ENCODE results near the gene RPSA. TPM values are rescaled to one million over a fixed set of nuclear protein-coding genes. Genes with fewer than 3 reads are reported as not detected.
"Not testable (repeated sequence)": the region's sequence is repeated elsewhere in the genome, so short reads cannot be mapped to it uniquely, and the experiment has no call there.

The RPSA gene
- total RNA-seq, 8 experiments from 2014 or later, result 912 to 1,578 (median 1,429) TPM

GRCh38 chr3:39434574-39434973 is 28.1 kb downstream of the RPSA start:
- ATAC-seq (replicated peaks in 6 of 8), result peak in 3 of 8 experiments; percentile 81 to 88 (median 83)
- H3K27ac ChIP-seq, result no peak overlapping the region
- WGBS, 10 experiments, result 0 to 100% (median 29%) methylated on average over 1 to 2 of the region's 5 CpGs; no CpG with 5 or more reads in 5 of the 10 experiments
- no peak overlapping the region for H3K4me3 ChIP-seq
- in situ Hi-C loops (cut with MboI; ENCODE audit: low pct_unique_long_range_greater_than_20kb in 2 of 9, low sequenced_read_pairs in 9 of 9, unreplicated experiment in 9 of 9), result loop anchor here in 2 of 9 experiments (25.0 kb wide), 2 partner anchors 728 to 878 kb away; partner anchors contain the start of gene EIF1B (in 1 of the 2)
- no peaks in the 10 kb centered on the region for H3K4me1 ChIP-seq (replicated peaks in 1 of 2)

- Histone ChIP-seq H3K27ac (no peak overlapping the region), H3K4me3 (no peak overlapping the region), H3K4me1 (replicated peaks in 1 of 2) (no peaks in the 10 kb centered on the region)
- ATAC-seq (replicated peaks in 6 of 8), result peak in 2 of 8 experiments; percentile 10 to 38
- WGBS, 10 experiments, result no CpG with 5 or more reads among the region's 1 CpG
- in situ Hi-C loops (cut with MboI; ENCODE audit: low pct_unique_long_range_greater_than_20kb in 2 of 9, low sequenced_read_pairs in 9 of 9, unreplicated experiment in 9 of 9), result loop anchor here in 2 of 9 experiments (25.0 kb wide), 2 partner anchors 727 to 877 kb away; partner anchors contain the start of gene EIF1B (in 1 of the 2)
Observed at GRCh38 chr3:39435006-39435748, 28.7 kb downstream of the RPSA start.

DNA sequence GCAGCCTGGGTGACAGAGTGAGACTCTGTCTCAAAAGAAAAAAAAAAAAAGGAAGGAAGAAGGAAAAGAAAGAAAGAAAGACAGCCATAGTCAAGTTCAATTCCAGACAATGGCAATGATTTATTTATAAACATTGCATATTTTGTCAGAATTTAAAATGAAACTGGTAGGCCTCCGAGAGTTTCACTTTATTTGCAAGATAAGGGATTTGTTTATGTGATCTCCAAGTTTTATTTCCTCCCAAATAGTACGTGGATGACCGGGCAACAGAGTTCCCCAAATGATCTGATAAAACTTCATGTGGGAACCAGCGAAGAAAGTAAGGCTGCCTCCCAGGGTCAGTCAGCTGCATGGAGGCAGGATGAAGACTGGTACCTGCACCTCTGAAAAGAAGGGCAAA is 32.4 kb downstream of the RPSA start:
- Histone ChIP-seq H3K4me1 (replicated peaks in 1 of 2) (no peaks in the 10 kb centered on the region), H3K4me3 (no peak overlapping the region), H3K27ac (no peak overlapping the region)
- WGBS, 10 experiments, result 47 to 100% (median 79%) methylated on average over 1 to 4 of the region's 4 CpGs; no CpG with 5 or more reads in 2 of the 10 experiments
- in situ Hi-C loops (cut with MboI; ENCODE audit: low pct_unique_long_range_greater_than_20kb in 2 of 9, low sequenced_read_pairs in 9 of 9, unreplicated experiment in 9 of 9), result loop anchor here in 2 of 9 experiments (25.0 kb wide), 2 partner anchors 723 to 873 kb away; partner anchors contain the start of gene EIF1B (in 1 of the 2)
- ATAC-seq (replicated peaks in 6 of 8), result no peak

- in situ Hi-C loops (cut with MboI; ENCODE audit: low pct_unique_long_range_greater_than_20kb in 2 of 9, low sequenced_read_pairs in 9 of 9, unreplicated experiment in 9 of 9), result loop anchor here in 3 of 9 experiments (10.0 to 25.0 kb wide), 3 partner anchors 54 to 872 kb away; partner anchors contain the start of gene EIF1B (in 1 of the 3)
- 53 to 100% (median 87%) methylated on average over 1 to 6 of the region's 8 CpGs; no CpG with 5 or more reads in 3 of the 10 experiments for WGBS, 10 experiments
- H3K4me3 ChIP-seq, result no peak overlapping the region
- H3K27ac ChIP-seq, result no peak overlapping the region
- no peak for ATAC-seq (replicated peaks in 6 of 8)
- no peaks in the 10 kb centered on the region for H3K4me1 ChIP-seq (replicated peaks in 1 of 2)
Observed at GRCh38 chr3:39440316-39440715, 33.8 kb downstream of the RPSA start.

GRCh38 chr3:39443530-39443929 is 37.0 kb downstream of the RPSA start:
- Histone ChIP-seq H3K4me3 (no peak overlapping the region), H3K27ac (no peak overlapping the region), H3K4me1 (replicated peaks in 1 of 2) (no peaks in the 10 kb centered on the region)
- 52 to 74% (median 71%) methylated on average over 2 to 3 of the region's 4 CpGs; no CpG with 5 or more reads in 6 of the 10 experiments for WGBS, 10 experiments
- no peak for ATAC-seq (replicated peaks in 6 of 8)
- in situ Hi-C loops (cut with MboI; ENCODE audit: low pct_unique_long_range_greater_than_20kb in 2 of 9, low sequenced_read_pairs in 9 of 9, unreplicated experiment in 9 of 9), result loop anchor here in 3 of 9 experiments (10.0 to 25.0 kb wide), 3 partner anchors 51 to 869 kb away; partner anchors contain the start of gene EIF1B (in 1 of the 3)

DNA sequence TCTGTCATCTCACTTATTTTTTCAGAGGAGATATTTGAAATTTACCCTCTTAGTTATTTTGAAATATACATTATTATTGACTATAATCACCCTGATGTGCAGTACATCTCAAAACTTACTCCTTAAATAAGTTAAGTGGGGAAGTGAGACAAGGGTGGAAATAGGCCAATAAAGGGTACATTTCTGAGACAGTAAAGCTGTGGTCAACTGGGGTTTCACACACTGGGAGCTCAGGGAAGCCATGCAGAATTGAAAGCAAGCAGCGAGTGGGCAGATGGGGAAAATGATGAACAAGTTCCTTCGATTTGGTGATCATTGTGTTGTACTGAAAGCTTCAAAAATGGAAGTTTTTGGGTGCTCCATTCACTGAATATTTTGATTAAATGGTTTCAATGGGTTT is 39.4 kb downstream of the RPSA start:
- Histone ChIP-seq H3K4me3 (no peak overlapping the region), H3K4me1 (replicated peaks in 1 of 2) (no peaks in the 10 kb centered on the region), H3K27ac (no peak overlapping the region)
- in situ Hi-C loops (cut with MboI; ENCODE audit: low pct_unique_long_range_greater_than_20kb in 2 of 9, low sequenced_read_pairs in 9 of 9, unreplicated experiment in 9 of 9), result loop anchor here in 3 of 9 experiments (10.0 to 25.0 kb wide), 3 partner anchors 49 to 866 kb away; partner anchors contain the start of gene EIF1B (in 1 of the 3)
- ATAC-seq (replicated peaks in 6 of 8), result no peak
- 0 to 100% (median 69%) methylated on average over 1 to 2 of the region's 2 CpGs; no CpG with 5 or more reads in 1 of the 10 experiments for WGBS, 10 experiments

DNA sequence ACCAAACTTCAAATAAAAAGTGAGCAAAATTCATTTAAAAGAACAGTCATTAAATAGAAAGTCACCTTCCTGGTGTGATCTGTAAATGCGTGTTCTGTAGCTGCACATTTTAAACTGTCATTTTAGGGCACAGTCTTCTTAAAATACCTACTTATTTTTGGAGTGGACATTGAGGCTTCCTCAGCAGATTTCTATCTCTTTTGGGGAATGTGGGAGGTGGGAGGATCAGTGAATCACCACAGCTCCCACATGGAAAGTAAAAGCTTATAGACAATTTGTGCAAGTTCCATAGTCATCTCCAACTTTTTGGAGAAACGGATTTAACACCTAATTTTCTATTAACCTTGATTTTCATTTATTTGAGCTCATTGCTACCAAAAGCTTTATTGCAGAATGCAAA is 39.9 kb downstream of the RPSA start:
- Histone ChIP-seq H3K27ac (no peak overlapping the region), H3K4me3 (no peak overlapping the region), H3K4me1 (replicated peaks in 1 of 2) (no peaks in the 10 kb centered on the region)
- 49 to 100% (median 83%) methylated on average over 1 to 2 of the region's 2 CpGs; no CpG with 5 or more reads in 1 of the 10 experiments for WGBS, 10 experiments
- in situ Hi-C loops (cut with MboI; ENCODE audit: low pct_unique_long_range_greater_than_20kb in 2 of 9, low sequenced_read_pairs in 9 of 9, unreplicated experiment in 9 of 9), result loop anchor here in 3 of 9 experiments (10.0 to 25.0 kb wide), 3 partner anchors 48 to 866 kb away; partner anchors contain the start of gene EIF1B (in 1 of the 3)
- no peak for ATAC-seq (replicated peaks in 6 of 8)

- 11 to 50% (median 28%) methylated on average over 2 to 12 of the region's 13 CpGs for WGBS, 10 experiments
- Histone ChIP-seq H3K4me1 (replicated peaks in 1 of 2) (no peaks in the 10 kb centered on the region), H3K27ac (no peak overlapping the region), H3K4me3 (no peak overlapping the region)
- in situ Hi-C loops (cut with MboI; ENCODE audit: low pct_unique_long_range_greater_than_20kb in 2 of 9, low sequenced_read_pairs in 9 of 9, unreplicated experiment in 9 of 9), result loop anchor here in 3 of 9 experiments (10.0 to 25.0 kb wide), 3 partner anchors 47 to 864 kb away; partner anchors contain the start of gene EIF1B (in 1 of the 3)
- ATAC-seq (replicated peaks in 6 of 8), result peak; percentile 81 to 100 (median 92)
Observed at GRCh38 chr3:39447637-39448483, 41.3 kb downstream of the RPSA start.

DNA sequence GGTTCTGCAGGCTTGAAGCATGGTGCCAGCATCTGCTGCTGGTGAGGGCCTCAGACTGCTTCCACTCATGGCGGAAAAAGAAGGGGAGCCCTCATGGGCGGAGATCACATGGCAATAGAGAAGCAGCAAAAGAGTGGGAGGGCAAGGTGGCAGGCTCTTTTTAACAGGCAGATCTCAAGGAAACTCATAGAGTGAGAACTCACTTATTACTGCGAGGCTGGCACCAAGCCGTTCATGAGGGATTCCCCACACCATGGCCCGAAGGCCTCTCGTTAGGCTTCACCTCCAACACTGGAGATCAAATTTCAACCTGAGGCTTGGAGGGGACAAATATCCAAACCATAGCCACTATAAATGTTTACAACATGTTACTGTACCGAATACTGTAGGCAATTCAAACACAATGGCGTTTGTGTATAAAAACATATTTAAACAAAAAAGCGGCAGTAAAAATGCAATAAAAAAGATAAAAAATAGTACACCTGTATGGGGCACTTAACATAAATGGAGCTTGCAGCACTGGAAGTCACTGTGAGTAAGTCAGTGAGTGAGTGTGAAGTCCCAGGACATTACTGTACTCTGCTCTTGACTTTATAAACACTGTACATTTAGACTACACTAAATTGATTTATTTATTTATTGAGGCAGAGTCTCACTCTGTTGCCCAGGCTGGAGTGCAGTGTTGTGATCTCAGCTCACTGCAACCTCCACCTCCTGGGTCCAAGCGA is 42.1 kb downstream of the RPSA start:
- no peak for ATAC-seq (replicated peaks in 6 of 8)
- no peak overlapping the region for H3K4me3 ChIP-seq
- 46 to 100% (median 75%) methylated on average over 1 to 10 of the region's 10 CpGs for WGBS, 10 experiments
- no peak overlapping the region for H3K27ac ChIP-seq
- in situ Hi-C loops (cut with MboI; ENCODE audit: low pct_unique_long_range_greater_than_20kb in 2 of 9, low sequenced_read_pairs in 9 of 9, unreplicated experiment in 9 of 9), result loop anchor here in 3 of 9 experiments (10.0 to 25.0 kb wide), 3 partner anchors 46 to 864 kb away; partner anchors contain the start of gene EIF1B (in 1 of the 3)
- H3K4me1 ChIP-seq (replicated peaks in 1 of 2), result no peaks in the 10 kb centered on the region

DNA sequence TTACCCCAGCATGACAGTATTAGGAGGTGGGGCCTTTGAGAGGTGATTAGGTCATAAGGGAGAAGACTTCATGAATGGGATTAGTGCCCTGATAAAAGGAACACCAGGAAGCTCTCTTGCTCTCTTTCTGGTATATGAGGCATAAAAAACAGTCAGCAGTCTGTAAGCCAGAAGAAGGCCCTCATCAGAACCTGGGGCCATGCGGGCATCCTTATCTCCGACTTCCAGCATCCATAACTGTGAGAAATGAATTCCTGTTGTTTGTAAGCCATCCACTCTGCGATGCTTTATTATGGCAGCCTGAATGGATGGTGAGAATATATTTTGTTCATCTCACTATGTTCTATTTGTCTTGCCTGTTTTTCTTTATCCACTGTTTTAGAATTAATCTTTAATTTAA is 43.3 kb downstream of the RPSA start:
- ATAC-seq (replicated peaks in 6 of 8), result no peak
- in situ Hi-C loops (cut with MboI; ENCODE audit: low pct_unique_long_range_greater_than_20kb in 2 of 9, low sequenced_read_pairs in 9 of 9, unreplicated experiment in 9 of 9), result loop anchor here in 3 of 9 experiments (10.0 to 25.0 kb wide), 3 partner anchors 45 to 863 kb away; partner anchors contain the start of gene EIF1B (in 1 of the 3)
- 20 to 100% (median 85%) methylated on average over 1 to 3 of the region's 3 CpGs; no CpG with 5 or more reads in 1 of the 10 experiments for WGBS, 10 experiments
- Histone ChIP-seq H3K27ac (no peak overlapping the region), H3K4me3 (no peak overlapping the region), H3K4me1 (replicated peaks in 1 of 2) (no peaks in the 10 kb centered on the region)

DNA sequence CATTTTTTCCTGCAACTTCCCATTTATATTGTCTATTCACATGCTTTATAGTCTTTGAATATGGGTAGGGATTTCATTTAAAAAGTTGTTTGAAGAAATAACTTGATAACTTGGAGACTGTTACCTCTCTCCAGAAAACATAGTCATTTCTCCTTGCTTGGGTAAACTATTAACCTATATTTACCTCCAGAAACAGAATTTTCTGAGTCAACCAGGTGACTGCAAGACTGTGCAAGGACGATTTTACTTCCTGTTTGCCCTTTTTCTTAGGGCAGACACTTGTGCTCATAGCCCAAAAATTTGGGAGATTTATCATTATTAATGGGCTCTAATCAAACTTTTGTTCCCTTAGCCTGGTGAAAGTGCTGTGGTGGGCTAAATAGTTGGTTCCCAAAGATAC is 46.6 kb downstream of the RPSA start:
- 0 to 67% (median 19%) methylated on average over 1 of the region's 1 CpG; no CpG with 5 or more reads in 4 of the 10 experiments for WGBS, 10 experiments
- Histone ChIP-seq H3K27ac (no peak overlapping the region), H3K4me1 (replicated peaks in 1 of 2) (no peaks in the 10 kb centered on the region), H3K4me3 (no peak overlapping the region)
- in situ Hi-C loops (cut with MboI; ENCODE audit: low pct_unique_long_range_greater_than_20kb in 2 of 9, low sequenced_read_pairs in 9 of 9, unreplicated experiment in 9 of 9), result no loop called here
- ATAC-seq (replicated peaks in 6 of 8), result no peak

- H3K4me1 ChIP-seq (replicated peaks in 1 of 2); H3K4me3 ChIP-seq; H3K27ac ChIP-seq; ATAC-seq (replicated peaks in 6 of 8); in situ Hi-C loops (cut with MboI; ENCODE audit: low pct_unique_long_range_greater_than_20kb in 2 of 9, low sequenced_read_pairs in 9 of 9, unreplicated experiment in 9 of 9): not testable (repeated sequence)
- 0 to 100% (median 70%) methylated on average over 1 to 5 of the region's 7 CpGs for WGBS, 10 experiments
Observed at GRCh38 chr3:39453872-39454271, 47.4 kb downstream of the RPSA start.
